Peyer's patch (tissue), 4 donors: ENCODE data around the gene RIF1. TPM values are rescaled to one million over a fixed set of nuclear protein-coding genes. Genes with fewer than 3 reads are reported as not detected.

Source experiments
- DNase-seq, 3 donors: peaks; one replicate each; pipeline ENCODE4 v3.0.0-alpha.2; 2017 to 2019
- H3K27ac ChIP-seq, 4 donors: fragments of 200-600 bp; sonication (generic); one replicate each; pipeline ENCODE4 v1.5.1; 2016 to 2019
- H3K27me3 ChIP-seq, 2 donors: fragments of 200-600 bp; sonication (generic); one replicate each; pipeline ENCODE4 v1.5.1; 2019
- H3K36me3 ChIP-seq, 3 donors: fragments of 200-600 bp; sonication (generic); one replicate each; pipeline ENCODE4 v1.5.1; 2016 to 2019
- H3K4me1 ChIP-seq, 4 donors: fragments of 200-600 bp; sonication (generic); one replicate each; pipeline ENCODE4 v1.5.1; 2016 to 2019
- H3K4me3 ChIP-seq, 4 donors: fragments of 200-600 bp; sonication (generic); 1 replicate in 3 of 4; 2 replicates in 1 of 4; pipeline ENCODE4 v1.5.1; 2016 to 2019; ENCODE audit warnings: mild to moderate bottlenecking in 1 of 4
- H3K9me3 ChIP-seq, 4 donors: fragments of 200-600 bp; sonication (generic); one replicate each; pipeline ENCODE4 v1.5.1; 2016 to 2019; ENCODE audit warnings: mild to moderate bottlenecking in 1 of 4
- CTCF ChIP-seq, 6 experiments: fragments of 450-650 bp in 4 of 6; fragments of 200-600 bp in 2 of 6; sonication (generic) in 1 of 6; IDR thresholded peaks; one replicate each; pipeline ENCODE4 v1.5.1; 2017 to 2019; ENCODE audit warnings: antibody characterized with exemption in 6 of 6, mild to moderate bottlenecking in 3 of 6, moderate library complexity in 1 of 6
- POLR2A ChIP-seq, 2 donors: fragments of 450-650 bp; IDR thresholded peaks; one replicate each; pipeline ENCODE4 v1.5.1; 2017; ENCODE audit warnings: antibody characterized with exemption in 2 of 2, mild to moderate bottlenecking in 2 of 2, moderate library complexity in 2 of 2
- small RNA-seq, 2 donors: library from RNA; depleted of rRNA; stranded (forward); fragments of <200 nt; gene quantifications; one replicate each; pipeline ENCODE3, GENCODE V24; 2016
- total RNA-seq, 4 donors: library from RNA; depleted of rRNA; stranded (reverse); fragments of >200 nt; gene quantifications; one replicate each; pipeline ENCODE4 v1.1.0, GENCODE V29; 2016

RIF1 gene
- total RNA-seq, 4 donors from 2014 or later: 20.0 to 51.2 (median 25.4) TPM

GRCh38 chr2:151523850-151524249 lies 114.1 kb downstream of the RIF1 start:
- no peak for TF ChIP-seq POLR2A (IDR thresholded peaks at IDR 0.05)
- TF ChIP-seq CTCF (IDR thresholded peaks at IDR 0.05): no peak
- Histone ChIP-seq H3K27ac (no peak overlapping the region), H3K27me3 (no peaks in the 10 kb centered on the region), H3K36me3 (no peaks in the 10 kb centered on the region), H3K9me3 (no peaks in the 10 kb centered on the region), H3K4me3 (no peak overlapping the region), H3K4me1 (no peaks in the 10 kb centered on the region)
- DNase-seq: no peak

- Histone ChIP-seq H3K9me3 (no peaks in the 10 kb centered on the region), H3K27ac (no peak overlapping the region), H3K4me3 (no peak overlapping the region), H3K36me3 (no peaks in the 10 kb centered on the region), H3K27me3 (no peaks in the 10 kb centered on the region), H3K4me1 (no peaks in the 10 kb centered on the region)
- no peak for TF ChIP-seq CTCF (IDR thresholded peaks at IDR 0.05)
- TF ChIP-seq POLR2A (IDR thresholded peaks at IDR 0.05): no peak
- DNase-seq: no peak
These were observed 116.2 kb downstream of the RIF1 start for GRCh38 chr2:151525821-151526373.

- no peak for DNase-seq
- Histone ChIP-seq H3K27ac (no peak overlapping the region), H3K4me1 (no peaks in the 10 kb centered on the region), H3K27me3 (no peaks in the 10 kb centered on the region), H3K9me3 (no peaks in the 10 kb centered on the region), H3K36me3 (no peaks in the 10 kb centered on the region), H3K4me3 (no peak overlapping the region)
- no peak for TF ChIP-seq POLR2A (IDR thresholded peaks at IDR 0.05)
- TF ChIP-seq CTCF (IDR thresholded peaks at IDR 0.05): no peak
These were observed 116.9 kb downstream of the RIF1 start for GRCh38 chr2:151526572-151527090.

Small RNAs within 50 kb of the gene (small RNA-seq; reads per million reads assigned to genes)
- gene MIR4773-1 (0 reads per million in 2 donors), gene RN7SL124P (0 reads per million in 2 donors)

Other genes starting within 250 kb of the RIF1 start
- gene RBM43, start 148.0 kb upstream of the RIF1 start, total RNA-seq: 1 to 10 TPM; 2.3 to 8.3 (median 4.7) TPM
- 10 to 100 TPM; 13.7 to 26.4 (median 14.4) TPM for gene NMI, start 120.2 kb upstream of the RIF1 start, total RNA-seq
- gene TNFAIP6, start 52.3 kb upstream of the RIF1 start, total RNA-seq: 1 to 10 TPM in 1 of 4 donors, not detected in 3; 1.1 TPM